Duodenal mucosa (tissue), 2 donors: ENCODE measurements around the gene GPR141.

Source experiments
- H3K27ac ChIP-seq: one replicate; pipeline ENCODE4 v1.7.0; 2013; ENCODE audit warnings: low read depth, low read length
- H3K27me3 ChIP-seq, 2 donors: one replicate each; pipeline ENCODE4 v1.7.0; 2013; ENCODE audit warnings: low read length in 2 of 2, control low read depth in 1 of 2; ENCODE audit not compliant: insufficient read depth in 2 of 2, control insufficient read depth in 1 of 2
- H3K36me3 ChIP-seq, 2 donors: one replicate each; pipeline ENCODE4 v1.7.0; 2013; ENCODE audit warnings: low read length in 2 of 2, control low read depth in 1 of 2; ENCODE audit not compliant: insufficient read depth in 2 of 2, control insufficient read depth in 1 of 2
- H3K4me1 ChIP-seq, 2 donors: one replicate each; pipeline ENCODE4 v1.7.0; 2013; ENCODE audit warnings: low read length in 2 of 2, control low read depth in 1 of 2; ENCODE audit not compliant: insufficient read depth in 2 of 2, control insufficient read depth in 1 of 2
- H3K4me3 ChIP-seq, 2 donors: one replicate each; pipeline ENCODE4 v1.7.0; 2013; ENCODE audit warnings: low read length in 2 of 2, low read depth in 1 of 2
- H3K9ac ChIP-seq, 2 donors: one replicate each; pipeline ENCODE4 v1.7.0; 2013; ENCODE audit warnings: low read length in 2 of 2, low read depth in 1 of 2
- H3K9me3 ChIP-seq, 2 donors: one replicate each; pipeline ENCODE4 v1.7.0; 2013; ENCODE audit warnings: low read length in 2 of 2, control low read depth in 1 of 2; ENCODE audit not compliant: control insufficient read depth in 1 of 2

Gene GPR141

DNA sequence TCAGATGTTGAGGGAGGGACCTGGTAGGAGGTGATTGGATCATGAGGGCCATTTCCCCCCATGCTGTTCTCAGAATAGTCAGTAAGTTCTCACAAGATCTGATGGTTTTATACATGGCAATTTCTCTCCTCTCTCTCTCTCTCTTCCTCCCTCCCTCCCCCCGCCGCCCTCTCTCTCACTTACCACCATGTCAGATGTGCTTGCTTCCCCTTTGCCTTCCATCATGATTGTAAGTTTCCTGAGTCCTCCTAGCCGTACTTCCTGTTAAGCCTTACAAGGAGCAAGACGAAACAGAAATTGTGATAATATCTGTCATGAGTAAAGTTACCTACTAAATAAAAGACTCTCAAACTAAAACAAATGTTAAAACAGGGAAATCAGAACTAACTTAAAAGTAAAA is 19.9 kb upstream of the GPR141 start:
- Histone ChIP-seq H3K27me3 (no peaks in the 10 kb centered on the region), H3K4me3 (no peak overlapping the region), H3K4me1 (no peaks in the 10 kb centered on the region), H3K9ac (no peak overlapping the region), H3K36me3 (no peaks in the 10 kb centered on the region), H3K9me3 (no peaks in the 10 kb centered on the region), H3K27ac (no peak overlapping the region)

DNA sequence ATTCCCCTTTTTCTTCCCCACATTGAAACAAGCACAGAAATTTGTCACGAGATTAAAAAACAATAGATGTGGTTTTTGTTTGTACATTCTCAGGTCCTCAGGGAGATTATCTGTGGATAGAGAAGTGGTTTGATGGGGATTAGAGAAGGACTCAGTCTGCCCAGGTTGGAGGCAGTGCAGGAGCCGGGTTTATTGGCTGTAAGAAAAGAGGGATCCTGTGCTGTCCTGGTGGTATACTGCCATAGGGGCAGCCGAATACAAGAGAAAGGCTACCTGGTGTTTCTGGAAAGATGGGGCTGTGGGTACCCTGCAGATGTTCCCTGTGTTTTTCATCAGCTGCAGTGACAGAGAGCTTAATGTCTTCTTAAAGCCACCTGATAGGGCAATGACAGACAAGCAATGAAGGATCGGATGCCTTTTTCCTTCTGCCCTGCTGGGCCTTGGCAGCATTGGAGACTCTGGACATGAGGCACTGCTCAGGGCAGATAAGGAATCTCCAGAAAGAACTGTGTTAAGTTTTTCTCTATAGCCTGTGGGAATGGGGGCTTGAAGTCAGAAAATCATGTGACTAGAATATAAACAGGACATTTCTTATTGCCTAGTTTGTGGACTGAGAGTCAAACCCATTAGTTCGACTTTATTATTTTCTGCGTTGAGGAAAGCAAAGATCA is 18.1 kb upstream of the GPR141 start:
- no peaks in the 10 kb centered on the region for H3K27me3 ChIP-seq
- H3K4me1 ChIP-seq, result no peaks in the 10 kb centered on the region
- no peak overlapping the region for H3K4me3 ChIP-seq
- no peak overlapping the region for H3K9ac ChIP-seq
- H3K36me3 ChIP-seq, result no peaks in the 10 kb centered on the region
- no peaks in the 10 kb centered on the region for H3K9me3 ChIP-seq
- H3K27ac ChIP-seq, result no peak overlapping the region

DNA sequence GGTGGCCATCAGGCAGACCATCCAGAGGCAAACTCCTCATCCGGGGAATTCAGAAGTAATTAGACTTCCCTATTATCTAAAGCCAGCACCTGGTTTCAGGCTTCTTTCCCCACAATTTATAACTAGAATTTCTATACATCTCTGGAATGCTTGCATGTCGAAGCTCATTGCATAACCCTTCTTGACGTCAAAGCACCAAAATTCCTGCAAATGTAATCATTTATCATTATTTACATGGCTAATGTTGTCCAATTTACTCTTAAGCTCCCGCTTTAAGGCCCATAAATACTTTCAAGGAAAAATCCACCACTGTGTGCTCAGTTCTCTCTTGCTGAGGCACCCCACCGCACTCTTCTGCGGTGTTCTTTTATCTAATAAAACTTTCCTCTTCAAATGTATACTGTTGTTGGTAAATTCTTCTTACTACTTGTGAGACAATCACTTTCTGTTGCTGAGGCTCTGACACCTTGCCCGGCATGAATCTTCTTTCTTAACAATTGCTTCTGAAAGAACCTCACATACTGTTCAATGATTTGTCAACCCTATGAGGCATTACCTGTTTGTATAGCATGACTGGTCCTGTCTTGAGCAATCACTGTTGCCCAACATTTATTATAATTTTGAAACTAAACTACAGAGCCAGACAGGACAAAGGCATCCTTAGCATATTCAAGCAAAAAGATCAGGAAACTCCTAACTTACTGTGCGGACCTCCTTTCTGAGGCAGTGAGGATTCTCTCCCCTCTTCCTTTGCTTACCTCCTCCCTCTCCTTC is 17.4 kb upstream of the GPR141 start:
- Histone ChIP-seq H3K9ac (no peak overlapping the region), H3K36me3 (no peaks in the 10 kb centered on the region), H3K27ac (no peak overlapping the region), H3K27me3 (no peaks in the 10 kb centered on the region), H3K4me1 (no peaks in the 10 kb centered on the region), H3K4me3 (no peak overlapping the region), H3K9me3 (no peaks in the 10 kb centered on the region)

DNA sequence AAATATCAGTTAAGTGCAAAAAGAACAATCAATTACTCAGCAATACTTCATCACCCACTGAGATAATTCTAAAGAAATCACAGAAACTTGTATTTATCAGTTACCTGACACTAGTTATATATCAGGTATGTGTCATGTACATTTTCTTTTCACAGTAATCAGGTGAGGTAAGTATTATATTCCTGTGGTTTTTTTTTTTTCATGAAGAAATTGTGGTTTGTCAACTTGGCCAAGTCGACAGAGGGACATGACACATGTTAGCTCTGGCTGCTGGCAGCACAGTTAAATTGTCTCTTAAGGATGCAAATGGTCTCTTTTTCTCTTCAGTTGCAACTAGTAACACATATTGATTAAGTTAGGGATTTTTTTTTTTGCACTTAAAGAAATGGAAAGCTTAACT is 13.7 kb upstream of the GPR141 start:
- Histone ChIP-seq H3K27me3 (no peaks in the 10 kb centered on the region), H3K4me3 (no peak overlapping the region), H3K4me1 (no peaks in the 10 kb centered on the region), H3K9ac (no peak overlapping the region), H3K27ac (no peak overlapping the region), H3K36me3 (no peaks in the 10 kb centered on the region), H3K9me3 (no peaks in the 10 kb centered on the region)

DNA sequence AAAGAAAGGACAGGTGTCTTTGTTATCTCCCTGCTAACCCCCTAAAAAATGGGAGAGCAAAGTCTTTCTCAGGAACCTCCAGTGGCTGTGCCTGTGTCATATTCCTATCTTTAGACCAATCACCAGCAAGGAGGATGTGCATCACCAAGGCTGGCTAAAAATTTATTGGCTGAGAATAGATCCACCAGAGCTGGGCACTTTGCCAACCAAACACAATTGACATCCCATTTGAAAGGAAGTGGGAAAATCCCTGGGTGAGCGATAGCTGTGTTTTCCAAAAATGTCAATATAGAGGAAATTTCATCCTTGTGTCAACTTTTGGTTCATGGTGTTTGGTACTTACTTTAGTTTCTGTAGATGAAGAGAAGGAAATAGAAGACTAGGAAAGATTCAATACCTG is 13.1 kb upstream of the GPR141 start:
- Histone ChIP-seq H3K36me3 (no peaks in the 10 kb centered on the region), H3K4me1 (no peaks in the 10 kb centered on the region), H3K4me3 (no peak overlapping the region), H3K9ac (no peak overlapping the region), H3K27ac (no peak overlapping the region), H3K27me3 (no peaks in the 10 kb centered on the region), H3K9me3 (no peaks in the 10 kb centered on the region)

DNA sequence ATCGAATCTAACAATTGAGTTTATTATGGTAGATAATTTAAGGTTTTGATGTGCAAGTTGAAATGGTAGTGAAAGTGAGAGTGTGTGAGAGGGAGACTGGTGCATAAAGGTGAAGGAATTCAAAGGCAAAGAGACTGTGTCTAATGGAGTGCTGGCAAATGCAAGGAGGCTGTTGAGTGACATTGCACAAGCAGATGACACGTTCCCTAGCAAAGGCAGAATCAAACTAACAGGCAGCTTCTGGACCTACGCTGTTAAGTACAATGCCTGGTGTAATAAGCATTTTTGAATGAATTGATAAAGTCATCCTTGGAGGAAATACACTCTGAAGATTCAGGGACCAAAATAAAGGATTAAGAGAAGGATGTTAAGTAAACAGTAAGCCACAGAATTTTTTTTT is 11.7 kb upstream of the GPR141 start:
- Histone ChIP-seq H3K9me3 (no peaks in the 10 kb centered on the region), H3K27me3 (no peaks in the 10 kb centered on the region), H3K4me3 (no peak overlapping the region), H3K36me3 (no peaks in the 10 kb centered on the region), H3K9ac (no peak overlapping the region), H3K27ac (no peak overlapping the region), H3K4me1 (no peaks in the 10 kb centered on the region)

DNA sequence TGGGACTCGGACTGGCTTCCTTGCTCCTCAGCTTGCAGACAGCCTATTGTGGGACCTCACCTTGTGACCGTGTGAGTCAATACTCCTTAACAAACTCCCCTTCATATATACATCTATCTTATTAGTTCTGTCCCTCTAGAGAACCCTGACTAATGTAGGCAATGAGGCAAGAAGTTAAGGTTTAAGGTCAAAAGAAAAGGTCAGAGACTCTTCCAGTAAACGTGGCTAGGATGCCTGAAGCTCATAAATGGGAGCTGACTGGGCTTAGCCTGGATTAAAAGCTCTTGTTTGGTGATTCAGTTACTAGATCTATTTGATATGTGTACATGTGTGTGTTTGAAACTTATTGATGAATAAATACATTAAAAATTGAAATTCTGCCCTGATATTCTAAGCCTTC is 10.6 kb upstream of the GPR141 start:
- Histone ChIP-seq H3K36me3 (no peaks in the 10 kb centered on the region), H3K4me3 (no peak overlapping the region), H3K27me3 (no peaks in the 10 kb centered on the region), H3K9me3 (no peaks in the 10 kb centered on the region), H3K4me1 (no peaks in the 10 kb centered on the region), H3K27ac (no peak overlapping the region), H3K9ac (no peak overlapping the region)

DNA sequence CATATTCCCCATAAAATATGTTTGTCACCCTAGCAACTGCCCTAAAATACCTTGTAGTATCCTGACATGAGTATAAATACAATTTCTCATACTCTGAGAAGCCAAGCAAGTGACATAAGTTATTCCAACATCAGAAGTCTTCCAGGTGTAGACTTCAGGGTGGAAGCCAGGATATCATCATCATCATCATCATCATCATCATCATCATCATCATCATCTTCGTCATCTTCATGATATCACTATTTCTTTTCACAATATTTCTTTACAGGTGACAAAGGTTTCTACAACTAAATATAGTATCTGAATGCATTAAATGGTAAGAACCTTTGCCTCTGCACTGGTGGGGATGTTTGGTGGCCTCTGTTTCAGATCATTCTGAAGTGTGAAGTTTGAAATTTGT is 10.0 kb upstream of the GPR141 start:
- Histone ChIP-seq H3K4me1 (no peaks in the 10 kb centered on the region), H3K27me3 (no peaks in the 10 kb centered on the region), H3K9me3 (no peaks in the 10 kb centered on the region), H3K36me3 (no peaks in the 10 kb centered on the region), H3K9ac (no peak overlapping the region), H3K4me3 (no peak overlapping the region), H3K27ac (no peak overlapping the region)

DNA sequence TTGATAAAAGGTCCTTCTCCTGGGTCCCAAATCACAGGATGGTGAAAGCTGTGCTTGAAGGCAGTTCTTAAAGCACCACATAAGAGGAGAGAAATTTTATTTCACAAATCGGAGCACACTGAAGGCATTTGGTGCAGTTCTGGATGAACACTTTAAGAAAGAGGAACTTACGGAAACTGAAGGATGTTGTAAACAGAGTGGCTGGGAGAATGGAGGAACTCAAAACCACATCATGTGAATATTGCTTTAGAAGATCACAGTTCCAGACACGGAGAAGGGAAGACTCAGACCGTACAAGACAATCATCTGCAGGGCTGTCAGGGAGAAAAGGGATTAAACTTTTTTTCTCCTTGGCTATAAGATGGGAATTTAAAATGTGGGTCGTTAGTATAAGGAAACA is 9.0 kb upstream of the GPR141 start:
- Histone ChIP-seq H3K4me1 (no peaks in the 10 kb centered on the region), H3K27ac (no peak overlapping the region), H3K36me3 (no peaks in the 10 kb centered on the region), H3K9ac (no peak overlapping the region), H3K4me3 (no peak overlapping the region), H3K27me3 (no peaks in the 10 kb centered on the region), H3K9me3 (no peaks in the 10 kb centered on the region)

DNA sequence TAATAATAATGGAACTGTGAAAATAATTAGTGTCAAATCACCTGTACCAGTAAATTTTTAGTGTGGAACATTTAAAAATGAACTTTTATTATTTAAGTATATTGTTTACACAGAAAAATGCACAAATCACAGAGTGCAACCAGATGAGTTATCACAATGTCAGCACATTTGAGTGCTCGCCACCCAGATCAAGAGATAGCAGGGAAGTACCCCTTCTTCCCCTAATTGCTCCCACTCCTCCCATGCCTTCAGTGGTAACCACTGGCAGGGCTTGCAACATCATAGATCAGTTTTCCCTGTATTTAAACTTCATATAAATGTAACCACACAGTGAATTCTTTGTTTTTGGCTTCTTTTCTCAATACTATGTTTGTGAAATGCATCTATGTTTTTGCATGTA is 7.8 kb upstream of the GPR141 start:
- Histone ChIP-seq H3K27me3 (no peaks in the 10 kb centered on the region), H3K9ac (no peak overlapping the region), H3K9me3 (no peaks in the 10 kb centered on the region), H3K36me3 (no peaks in the 10 kb centered on the region), H3K27ac (no peak overlapping the region), H3K4me3 (no peak overlapping the region), H3K4me1 (no peaks in the 10 kb centered on the region)
